ENCODE measurements around the gene RAX. TPM values are rescaled to one million over a fixed set of nuclear protein-coding genes. Genes with fewer than 3 reads are reported as not detected.

Gene RAX
- total RNA-seq, 1 experiment from 2014 or later = 0.37 TPM

DNA sequence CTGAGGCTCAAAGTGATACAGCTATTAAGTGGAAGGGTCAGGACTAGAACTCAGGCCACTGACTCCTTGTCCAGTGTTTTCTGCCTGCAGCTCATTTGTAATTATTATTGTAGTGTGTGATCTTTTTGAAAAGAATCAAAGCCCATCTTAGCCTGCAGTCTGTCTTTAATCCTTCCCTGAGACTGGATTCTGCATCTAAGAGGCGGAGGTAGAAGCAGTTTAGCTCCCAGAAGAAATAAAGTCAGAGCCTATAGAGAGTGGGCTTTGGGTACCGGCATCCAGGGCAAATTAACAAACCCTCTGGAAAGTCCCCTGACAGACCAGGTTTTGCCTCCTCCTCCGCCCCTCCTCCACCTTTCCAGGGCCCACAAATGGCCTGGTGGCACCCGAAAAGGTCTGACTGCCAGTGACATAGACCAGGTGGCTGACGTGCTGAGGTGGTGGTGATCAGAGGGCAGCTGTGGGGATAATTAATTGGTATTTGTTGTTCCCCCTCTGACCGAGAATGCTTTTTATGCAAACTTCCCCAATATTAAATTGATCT, 2.2 kb upstream of the RAX start:
- Histone ChIP-seq H2AFZ (ENCODE audit: low read length) (no peak overlapping the region), H3K79me2 (ENCODE audit: insufficient read depth, low read length) (no peaks in the 10 kb centered on the region), H3K27ac (ENCODE audit: insufficient read length, low read depth, low read length) (no peak overlapping the region), H2BK20ac (ENCODE audit: low read depth, low read length, poor library complexity, severe bottlenecking) (no peak overlapping the region), H4K5ac (ENCODE audit: insufficient read length, low read depth, low read length) (no peak overlapping the region), H2BK15ac (ENCODE audit: low read depth, low read length) (no peak overlapping the region), H3K9me3 (ENCODE audit: control insufficient read depth, low read depth, low read length) (no peaks in the 10 kb centered on the region), H4K8ac (replicated peaks; ENCODE audit: insufficient read length, low read depth, low read length) (no peak overlapping the region), H3K4ac (ENCODE audit: low read depth, low read length) (no peak overlapping the region), H3K79me1 (ENCODE audit: insufficient read depth, low read depth, low read length, poor library complexity, severe bottlenecking) (no peaks in the 10 kb centered on the region), H4K20me1 (ENCODE audit: control insufficient read depth, insufficient read depth, insufficient read length) (no peaks in the 10 kb centered on the region), H3K4me1 (ENCODE audit: insufficient read depth, low read length) (no peaks in the 10 kb centered on the region), H2BK120ac (ENCODE audit: low read depth, low read length, poor library complexity, severe bottlenecking) (no peak overlapping the region), H3T11ph (ENCODE audit: low read length) (no peak overlapping the region), H2AK5ac (ENCODE audit: insufficient read length, low read length) (no peak overlapping the region), H2BK5ac (ENCODE audit: insufficient read length, low read length) (no peak overlapping the region), H3K23ac (ENCODE audit: insufficient read length, low read depth, low read length) (no peak overlapping the region), H3K4me2 (ENCODE audit: insufficient read depth, insufficient read length, low read length) (no peak overlapping the region), H3K56ac (ENCODE audit: insufficient read length, low read depth, low read length) (no peak overlapping the region), H3K9ac (ENCODE audit: extremely low read depth, insufficient read length, low read length) (no peak overlapping the region), H3K14ac (ENCODE audit: insufficient read depth, low read length) (no peak overlapping the region), H2BK12ac (ENCODE audit: insufficient read length, low read depth, low read length) (no peak overlapping the region), H3K18ac (ENCODE audit: insufficient read length, low read depth, low read length) (no peak overlapping the region), H4K91ac (ENCODE audit: insufficient read length, low read depth, low read length) (no peak overlapping the region), H3K23me2 (ENCODE audit: insufficient read length, low read depth, low read length, poor library complexity, severe bottlenecking) (peaks cover 12% of the 10 kb centered on the region), H3K27me3 (ENCODE audit: insufficient read depth, low read length) (peaks cover 60% of the 10 kb centered on the region)
- peaks cover 0 to 5% of the 10 kb centered on the region in 2 experiments; a peak in 1 of 5 replicates for H3K9me3 Mint-ChIP-seq
- TF ChIP-seq, protein P1, sequence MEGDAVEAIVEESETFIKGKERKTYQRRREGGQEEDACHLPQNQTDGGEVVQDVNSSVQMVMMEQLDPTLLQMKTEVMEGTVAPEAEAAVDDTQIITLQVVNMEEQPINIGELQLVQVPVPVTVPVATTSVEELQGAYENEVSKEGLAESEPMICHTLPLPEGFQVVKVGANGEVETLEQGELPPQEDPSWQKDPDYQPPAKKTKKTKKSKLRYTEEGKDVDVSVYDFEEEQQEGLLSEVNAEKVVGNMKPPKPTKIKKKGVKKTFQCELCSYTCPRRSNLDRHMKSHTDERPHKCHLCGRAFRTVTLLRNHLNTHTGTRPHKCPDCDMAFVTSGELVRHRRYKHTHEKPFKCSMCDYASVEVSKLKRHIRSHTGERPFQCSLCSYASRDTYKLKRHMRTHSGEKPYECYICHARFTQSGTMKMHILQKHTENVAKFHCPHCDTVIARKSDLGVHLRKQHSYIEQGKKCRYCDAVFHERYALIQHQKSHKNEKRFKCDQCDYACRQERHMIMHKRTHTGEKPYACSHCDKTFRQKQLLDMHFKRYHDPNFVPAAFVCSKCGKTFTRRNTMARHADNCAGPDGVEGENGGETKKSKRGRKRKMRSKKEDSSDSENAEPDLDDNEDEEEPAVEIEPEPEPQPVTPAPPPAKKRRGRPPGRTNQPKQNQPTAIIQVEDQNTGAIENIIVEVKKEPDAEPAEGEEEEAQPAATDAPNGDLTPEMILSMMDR (conservative IDR thresholded peaks at IDR 0.05) = no peak
- peaks cover 25 to 32% of the 10 kb centered on the region in 2 experiments for H3K4me1 Mint-ChIP-seq
- H3K27ac Mint-ChIP-seq = no peak overlapping the region
- no CpG with 5 or more reads among the region's 6 CpGs for WGBS (ENCODE audit: extremely low coverage, insufficient read length, low lambda C conversion rate)
- DNase-seq = no peak
- peak overlapping the region in 1 of 2 experiments; percentile 36; a peak in 1 of 5 replicates for H3K4me3 Mint-ChIP-seq
- peaks cover 99% of the 10 kb centered on the region for H3K27me3 Mint-ChIP-seq (ENCODE audit: low read depth)
- no peaks in the 10 kb centered on the region for H3K36me3 Mint-ChIP-seq (ENCODE audit: insufficient read depth in 1 of 3, low read depth in 3 of 3)
